GM10266 (cell line): ENCODE measurements around the gene ZCCHC24.

Experiments
- DNase-seq: peaks from one replicate; pipeline ENCODE4 v3.0.0; 2012; ENCODE audit errors: extremely low spot score
- CTCF ChIP-seq: IDR thresholded peaks from 2 replicates; pipeline ENCODE4 v1.5.1; 2012; ENCODE audit warnings: mild to moderate bottlenecking, low read depth; ENCODE audit not compliant: control insufficient read depth, insufficient read depth; ENCODE audit errors: missing control alignments

The ZCCHC24 gene

GRCh38 chr10:79473496-79474095 is 28.2 kb upstream of the ZCCHC24 start:
- no peak for DNase-seq

DNA sequence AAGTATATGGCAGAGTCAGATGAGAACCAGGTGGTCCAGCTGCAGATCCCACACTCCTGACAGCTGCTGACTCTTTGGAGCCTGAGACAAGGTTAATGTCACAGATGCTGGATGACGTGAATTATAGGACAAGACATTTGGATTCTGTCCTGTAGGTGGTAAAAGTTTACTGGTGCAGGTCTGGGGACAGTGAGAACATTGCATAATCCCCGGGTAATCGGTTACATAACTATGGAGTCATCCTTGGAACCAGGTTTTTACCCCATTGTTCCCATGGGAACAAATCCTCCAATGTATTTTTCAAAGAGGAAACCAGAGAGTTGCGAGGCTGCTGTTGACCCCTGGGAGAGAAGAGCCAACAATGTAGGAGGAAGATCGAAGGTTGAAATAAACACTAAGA is 27.5 kb upstream of the ZCCHC24 start:
- TF ChIP-seq CTCF, result no peak
- DNase-seq, result no peak

More at GRCh38 chr10:79473496-79474095, 28.2 kb upstream of the ZCCHC24 start:
- TF ChIP-seq CTCF, result no peak

GRCh38 chr10:79472449-79472848 is 27.0 kb upstream of the ZCCHC24 start:
- DNase-seq, result no peak
- no peak for TF ChIP-seq CTCF

GRCh38 chr10:79471776-79472175 is 26.4 kb upstream of the ZCCHC24 start:
- DNase-seq, result no peak
- no peak for TF ChIP-seq CTCF

GRCh38 chr10:79470096-79470495 is 24.7 kb upstream of the ZCCHC24 start:
- TF ChIP-seq CTCF, result no peak
- DNase-seq, result no peak

DNA sequence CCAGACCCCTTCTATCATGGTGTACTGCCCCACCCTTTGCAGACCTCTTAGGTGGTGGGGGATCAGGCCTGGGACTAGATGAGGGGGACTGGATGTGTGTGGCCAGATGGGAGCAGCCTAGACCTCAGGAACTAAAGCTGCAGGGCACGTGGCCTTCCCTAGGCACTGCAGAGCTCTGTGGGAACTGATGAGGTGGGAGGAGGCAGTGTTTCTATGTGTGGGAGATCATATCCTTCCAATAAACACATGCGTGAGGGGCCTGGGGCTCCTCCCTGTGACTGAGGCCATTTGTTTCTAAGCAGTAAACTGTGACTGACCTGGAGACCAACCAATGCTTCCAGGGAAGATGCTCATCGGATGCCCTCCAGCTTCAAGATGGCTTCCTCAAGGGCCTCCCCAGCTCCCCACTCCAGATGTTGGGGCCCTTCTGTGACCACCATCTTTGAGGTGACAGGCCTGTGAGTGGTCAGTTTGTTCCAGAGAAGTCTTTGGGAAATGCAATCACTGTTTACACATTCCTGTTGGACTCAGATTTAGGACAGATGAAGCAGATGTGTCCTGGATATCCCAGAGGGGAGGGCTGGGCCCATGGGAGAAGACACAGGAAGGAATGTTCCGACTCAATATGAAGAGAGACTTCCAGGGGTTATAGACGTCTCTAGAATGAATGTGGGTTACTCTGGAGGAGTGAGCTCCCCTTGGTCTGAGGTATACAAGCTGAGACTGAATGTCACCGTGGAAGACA is 23.6 kb upstream of the ZCCHC24 start:
- no peak for TF ChIP-seq CTCF
- no peak for DNase-seq

GRCh38 chr10:79468015-79468560 is 22.7 kb upstream of the ZCCHC24 start:
- no peak for TF ChIP-seq CTCF
- no peak for DNase-seq
